AG04450 (cell line): Measurements from ENCODE around the gene CLDN16. TPM values are rescaled to one million over a fixed set of nuclear protein-coding genes. Genes with fewer than 3 reads are reported as not detected.

Experiments used
- CTCF ChIA-PET: fragments of 300-600, 350-600 bp; formaldehyde crosslinking; extraction: SDS; loops from one replicate; lab custom pipeline; 2022; ENCODE audit warnings: antibody characterized with exemption, inconsistent platforms; lab: Charles Lee
- POLR2A ChIA-PET: fragments of 350-600 bp; formaldehyde crosslinking; extraction: SDS; loops from one replicate; lab custom pipeline; 2021; ENCODE audit warnings: antibody characterized with exemption, inconsistent platforms; lab: Yijun Ruan, JAX
- DNase-seq: peaks from one replicate; pipeline ENCODE4 v3.0.0-alpha.2; 2011; ENCODE audit warnings: low read depth, low spot score
- H3K27ac ChIP-seq: one replicate; pipeline ENCODE4 v1.5.1; 2012; ENCODE audit warnings: low read depth, low read length, control low read depth
- H3K27me3 ChIP-seq: one replicate; pipeline ENCODE4 v1.6.0; 2012; ENCODE audit warnings: low read length; ENCODE audit not compliant: control insufficient read depth, insufficient read depth
- H3K4me3 ChIP-seq: 2 replicates; pipeline ENCODE4 v1.5.1; 2011; ENCODE audit warnings: mild to moderate bottlenecking, low read depth, low read length, control low read depth
- H3K9me3 ChIP-seq: 2 replicates; pipeline ENCODE4 v1.5.1; 2012; ENCODE audit warnings: low read length; ENCODE audit not compliant: control insufficient read depth, insufficient read depth
- polyA plus RNA-seq: library from polyadenylated mRNA; depleted of rRNA; stranded (reverse); fragments of >200 nt; gene quantifications from 2 replicates; pipeline ENCODE4 v1.2.3, GENCODE V29; 2011
- TF ChIP-seq, protein P1 (sequence below): IDR thresholded peaks from 2 replicates; pipeline ENCODE4 v1.5.1; 2011; ENCODE audit warnings: low read depth, low read length, control low read depth, inconsistent platforms

CLDN16 gene
- polyA plus RNA-seq, 1 experiment: 0.04 TPM

DNA sequence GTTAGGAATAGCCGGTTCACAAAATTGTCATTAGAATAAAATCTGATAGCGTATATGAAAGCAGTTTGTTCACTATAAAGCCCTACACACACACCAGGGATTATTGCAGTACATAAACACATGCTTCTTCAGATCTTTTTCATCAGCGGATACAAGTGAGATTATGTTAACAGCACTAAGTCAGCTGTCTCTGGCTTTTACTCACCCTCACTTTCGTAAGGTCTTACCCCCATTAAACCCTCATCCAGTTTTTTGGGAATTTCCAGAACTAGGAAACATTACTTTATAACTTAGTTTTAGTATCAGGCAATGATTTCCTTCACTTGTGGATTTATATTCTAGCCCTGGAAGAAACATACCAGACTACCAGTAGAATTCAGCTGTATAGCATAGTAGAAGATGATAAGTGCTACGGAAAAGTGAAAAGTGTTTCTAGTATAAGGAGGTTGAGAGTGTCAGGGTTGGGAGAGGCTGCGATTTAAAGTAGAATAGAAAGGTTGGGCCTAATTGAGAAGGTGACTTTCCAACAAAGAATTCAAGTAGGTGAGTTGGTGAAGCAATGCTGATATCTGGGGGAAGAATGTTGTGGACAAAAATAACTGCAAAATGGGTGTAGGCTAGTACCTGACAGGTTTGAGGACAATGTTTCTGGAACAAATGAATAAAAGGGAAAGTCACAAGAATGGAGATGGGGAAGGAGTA lies 39.0 kb downstream of the CLDN16 start:
- Histone ChIP-seq H3K9me3 (no peaks in the 10 kb centered on the region), H3K4me3 (no peak overlapping the region), H3K27ac (no peak overlapping the region), H3K27me3 (no peaks in the 10 kb centered on the region)
- POLR2A ChIA-PET: no interaction called here
- TF ChIP-seq, protein P1, sequence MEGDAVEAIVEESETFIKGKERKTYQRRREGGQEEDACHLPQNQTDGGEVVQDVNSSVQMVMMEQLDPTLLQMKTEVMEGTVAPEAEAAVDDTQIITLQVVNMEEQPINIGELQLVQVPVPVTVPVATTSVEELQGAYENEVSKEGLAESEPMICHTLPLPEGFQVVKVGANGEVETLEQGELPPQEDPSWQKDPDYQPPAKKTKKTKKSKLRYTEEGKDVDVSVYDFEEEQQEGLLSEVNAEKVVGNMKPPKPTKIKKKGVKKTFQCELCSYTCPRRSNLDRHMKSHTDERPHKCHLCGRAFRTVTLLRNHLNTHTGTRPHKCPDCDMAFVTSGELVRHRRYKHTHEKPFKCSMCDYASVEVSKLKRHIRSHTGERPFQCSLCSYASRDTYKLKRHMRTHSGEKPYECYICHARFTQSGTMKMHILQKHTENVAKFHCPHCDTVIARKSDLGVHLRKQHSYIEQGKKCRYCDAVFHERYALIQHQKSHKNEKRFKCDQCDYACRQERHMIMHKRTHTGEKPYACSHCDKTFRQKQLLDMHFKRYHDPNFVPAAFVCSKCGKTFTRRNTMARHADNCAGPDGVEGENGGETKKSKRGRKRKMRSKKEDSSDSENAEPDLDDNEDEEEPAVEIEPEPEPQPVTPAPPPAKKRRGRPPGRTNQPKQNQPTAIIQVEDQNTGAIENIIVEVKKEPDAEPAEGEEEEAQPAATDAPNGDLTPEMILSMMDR: no peak
- DNase-seq: no peak
- CTCF ChIA-PET: interaction anchor here (1.2 to 5.2 kb wide), 9 partner anchors 9 to 465 kb away, joined by 3 to 126 read pairs (median 30); partner anchors contain the start of gene CLDN1

- no peak for DNase-seq
- CTCF ChIA-PET: interaction anchor here (0.6 kb wide), 2 partner anchors 15 to 1160 kb away, joined by 4 to 5 read pairs; no protein-coding TSS in a partner anchor
- no peak overlapping the region for H3K27ac ChIP-seq
- TF ChIP-seq, protein P1: no peak
- H3K27me3 ChIP-seq: no peaks in the 10 kb centered on the region
- H3K4me3 ChIP-seq: no peak overlapping the region
- POLR2A ChIA-PET: no interaction called here
- peaks cover 3% of the 10 kb centered on the region; the same call in 1 of the 2 replicates for H3K9me3 ChIP-seq
These were observed 41.7 kb downstream of the CLDN16 start for GRCh38 chr3:190429681-190430080.

- DNase-seq: no peak
- POLR2A ChIA-PET: no interaction called here
- CTCF ChIA-PET: interaction anchor here (0.6 kb wide), 2 partner anchors 13 to 266 kb away, joined by 3 to 4 read pairs; no protein-coding TSS in a partner anchor
- TF ChIP-seq, protein P1: no peak
- no peaks in the 10 kb centered on the region for H3K27me3 ChIP-seq
- no peak overlapping the region for H3K4me3 ChIP-seq
- peaks cover 3% of the 10 kb centered on the region; the same call in 1 of the 2 replicates for H3K9me3 ChIP-seq
- H3K27ac ChIP-seq: no peak overlapping the region
These were observed 42.9 kb downstream of the CLDN16 start for GRCh38 chr3:190430906-190431305.

DNA sequence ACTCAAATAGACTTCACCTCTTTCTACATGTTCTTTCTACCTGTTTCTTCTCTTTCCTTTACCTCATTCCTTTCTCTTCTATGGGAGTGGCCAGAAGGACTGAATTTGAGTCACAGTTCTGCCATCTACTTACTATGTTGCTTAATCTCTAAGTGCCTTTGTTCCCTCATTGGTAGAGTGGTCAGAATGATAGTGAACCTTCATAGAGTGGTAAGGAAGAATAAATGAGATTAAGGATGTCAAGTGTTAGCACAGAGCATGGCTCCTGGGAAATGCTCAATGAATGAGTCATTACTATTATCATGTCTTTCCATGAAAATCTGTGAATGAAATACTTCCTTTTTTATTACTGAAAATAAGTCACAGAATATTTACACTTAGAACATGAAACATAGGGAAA lies 44.3 kb downstream of the CLDN16 start:
- TF ChIP-seq, protein P1: no peak
- Histone ChIP-seq H3K27me3 (no peaks in the 10 kb centered on the region), H3K27ac (no peak overlapping the region), H3K4me3 (no peak overlapping the region), H3K9me3 (peaks cover 3% of the 10 kb centered on the region; the same call in 1 of the 2 replicates)
- POLR2A ChIA-PET: no interaction called here
- no peak for DNase-seq
- CTCF ChIA-PET: interaction anchor here (0.6 to 1.4 kb wide), 4 partner anchors 11 to 471 kb away, joined by 3 to 4 read pairs (median 3); no protein-coding TSS in a partner anchor

DNA sequence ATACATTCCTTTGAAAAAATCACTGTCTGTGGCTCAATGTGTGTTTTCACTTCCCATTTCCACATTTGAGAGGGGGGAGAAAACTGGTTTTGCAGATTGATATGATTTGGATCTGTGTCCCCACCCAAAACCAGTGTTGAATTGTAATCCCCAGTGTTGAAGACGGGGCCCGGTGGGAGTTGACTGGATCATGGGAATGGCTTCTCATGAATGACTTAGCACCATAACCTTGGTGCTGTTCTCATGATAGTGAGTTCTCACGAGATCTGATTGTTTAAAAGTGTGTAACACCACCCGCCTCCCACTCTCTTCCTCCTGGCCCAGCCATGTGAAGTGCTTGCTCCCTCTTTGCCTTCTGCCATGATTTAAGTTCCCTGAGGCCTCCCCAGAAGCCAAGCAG lies 45.7 kb downstream of the CLDN16 start:
- H3K27ac ChIP-seq: no peak overlapping the region
- no peak for DNase-seq
- TF ChIP-seq, protein P1: no peak
- no peak overlapping the region for H3K4me3 ChIP-seq
- ChIA-PET CTCF (no interaction called here), POLR2A (no interaction called here)
- no peaks in the 10 kb centered on the region for H3K27me3 ChIP-seq
- peaks cover 3% of the 10 kb centered on the region for H3K9me3 ChIP-seq
